Fibroblast of pulmonary artery (primary cell): ENCODE data around the gene SLCO4A1.
A peak's percentile ranks its signal among the peaks of the same experiment; 100 is the strongest.

Experiments used
- DNase-seq: peaks from one replicate; pipeline ENCODE4 v3.0.0-alpha.2; 2010; ENCODE audit warnings: low read depth
- H3K4me3 ChIP-seq: replicated peaks from 2 replicates; pipeline ENCODE4 v1.5.1; 2011; ENCODE audit warnings: low read depth, mild to moderate bottlenecking, control low read depth, low read length, moderate library complexity
- CTCF ChIP-seq: IDR thresholded peaks from 2 replicates; pipeline ENCODE4 v1.5.1; 2011; ENCODE audit warnings: mild to moderate bottlenecking, control low read depth, low read length, inconsistent platforms; ENCODE audit errors: missing control alignments

Gene SLCO4A1

GRCh38 chr20:62618611-62619529 lies 23.4 kb upstream of the SLCO4A1 start:
- DNase-seq: no peak
- no peak overlapping the region for H3K4me3 ChIP-seq

DNA sequence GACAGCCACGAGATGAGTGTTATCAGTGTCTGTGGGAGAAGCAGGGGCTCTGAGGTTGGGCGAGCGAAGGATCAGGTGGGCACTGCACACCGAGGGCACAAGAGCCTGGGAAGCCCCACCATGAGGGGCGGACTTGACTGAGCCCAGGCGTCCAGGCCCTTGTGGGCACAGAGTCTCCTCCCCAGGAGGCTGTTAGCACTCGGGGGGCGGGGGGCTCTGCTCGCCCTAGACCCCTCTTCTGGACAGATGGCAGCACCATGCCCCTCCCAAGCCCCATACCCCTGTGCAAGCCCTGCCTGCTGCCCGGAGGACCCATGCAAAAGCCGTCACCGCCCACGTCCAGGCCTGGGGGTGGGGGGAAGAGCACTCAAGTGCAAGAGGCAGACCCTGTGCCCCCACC lies 21.7 kb upstream of the SLCO4A1 start:
- TF ChIP-seq CTCF: no peak
- DNase-seq: no peak
- no peak overlapping the region for H3K4me3 ChIP-seq

More at GRCh38 chr20:62618611-62619529, 23.4 kb upstream of the SLCO4A1 start:
- no peak for TF ChIP-seq CTCF

GRCh38 chr20:62621251-62622110 lies 20.8 kb upstream of the SLCO4A1 start:
- no peak for TF ChIP-seq CTCF
- DNase-seq: no peak
- no peak overlapping the region for H3K4me3 ChIP-seq

DNA sequence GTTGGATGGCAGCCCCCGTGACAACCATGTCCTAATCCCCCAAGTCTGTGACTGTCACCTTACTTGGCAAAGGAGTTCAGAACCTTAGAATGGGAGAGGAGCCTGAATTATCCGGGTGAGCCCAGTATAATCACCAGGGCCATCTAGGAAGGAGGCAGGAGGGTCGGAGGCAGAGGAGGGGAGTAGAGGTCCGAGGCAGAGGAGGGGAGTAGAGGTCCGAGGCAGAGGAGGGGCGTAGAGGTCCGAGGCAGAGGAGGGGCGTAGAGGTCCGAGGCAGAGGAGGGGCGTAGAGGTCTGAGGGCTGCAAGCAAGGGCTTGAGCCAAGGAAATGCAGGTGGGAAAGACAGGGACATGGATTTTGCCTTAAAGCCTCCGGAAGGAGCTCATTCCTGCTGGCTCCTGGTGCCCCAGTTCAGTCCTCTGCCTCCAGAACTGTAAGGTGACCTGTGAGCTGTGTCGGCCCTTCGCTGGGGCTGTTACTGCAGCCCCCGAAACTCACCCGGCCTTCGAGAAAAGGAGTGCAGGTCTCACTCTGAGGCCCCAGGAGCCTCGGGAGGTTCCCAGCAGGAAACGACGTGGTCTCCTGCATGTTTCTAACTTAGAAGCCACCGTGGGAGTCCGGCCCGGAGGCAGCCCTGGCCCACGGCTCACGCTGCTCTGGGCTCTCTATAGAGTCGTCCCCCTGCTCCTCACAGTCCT lies 20.0 kb upstream of the SLCO4A1 start:
- no peak overlapping the region for H3K4me3 ChIP-seq
- TF ChIP-seq CTCF: no peak
- DNase-seq: no peak

GRCh38 chr20:62622877-62623487 lies 19.3 kb upstream of the SLCO4A1 start:
- H3K4me3 ChIP-seq: no peak overlapping the region
- no peak for TF ChIP-seq CTCF
- DNase-seq: no peak

- TF ChIP-seq CTCF: no peak
- no peak overlapping the region for H3K4me3 ChIP-seq
Measured at GRCh38 chr20:62623488-62624324, 18.6 kb upstream of the SLCO4A1 start.

More at GRCh38 chr20:62623488-62624324, 18.6 kb upstream of the SLCO4A1 start:
- peak; percentile 89 for DNase-seq
